Calu3 (cell line): ENCODE data around the gene ZFYVE19. TPM values are rescaled to one million over a fixed set of nuclear protein-coding genes. Genes with fewer than 3 reads are reported as not detected.

Experiments
- BruUV-seq: library from RNA; stranded (reverse); fragments of 400-500 nt; replicated peaks from 2 replicates; lab custom pipeline; 2021; lab: Mats Ljungman, UMichigan
- CTCF ChIA-PET: fragments of 300-600 bp; sonication (Branson Sonifier 250); formaldehyde crosslinking; loops from one replicate; lab custom pipeline; 2022; ENCODE audit warnings: antibody characterized with exemption; lab: Charles Lee
- DNase-seq: peaks from one replicate; pipeline ENCODE4 v3.0.0; 2022
- H3K27ac Mint-ChIP-seq: one replicate; pipeline ENCODE4 v1.8.0; 2022; ENCODE audit warnings: mixed read lengths; ENCODE audit not compliant: unreplicated experiment
- H3K27me3 Mint-ChIP-seq: one replicate; pipeline ENCODE4 v1.8.0; 2022; ENCODE audit warnings: mixed read lengths; ENCODE audit not compliant: unreplicated experiment
- H3K36me3 Mint-ChIP-seq: one replicate; pipeline ENCODE4 v1.8.0; 2022; ENCODE audit warnings: mild to moderate bottlenecking, moderate library complexity, mixed read lengths; ENCODE audit not compliant: insufficient read depth, unreplicated experiment
- H3K4me1 Mint-ChIP-seq: one replicate; pipeline ENCODE4 v1.8.0; 2022; ENCODE audit warnings: mild to moderate bottlenecking, low read depth, mixed read lengths; ENCODE audit not compliant: unreplicated experiment
- H3K4me3 Mint-ChIP-seq: one replicate; pipeline ENCODE4 v1.8.0; 2022; ENCODE audit warnings: mild to moderate bottlenecking, low read depth, moderate library complexity, mixed read lengths; ENCODE audit not compliant: unreplicated experiment
- H3K9me3 Mint-ChIP-seq: one replicate; pipeline ENCODE4 v1.8.0; 2022; ENCODE audit warnings: low read depth, mixed read lengths; ENCODE audit not compliant: unreplicated experiment
- CTCF ChIP-seq: fragments of 200-600 bp; IDR thresholded peaks from one replicate; pipeline ENCODE4 v1.8.0; 2022; ENCODE audit warnings: antibody characterized with exemption; ENCODE audit not compliant: unreplicated experiment
- intact Hi-C: fragments of 100-400 bp; cut with micrococcal nuclease; formaldehyde crosslinking; loops from one replicate; pipeline ENCODE4 v1.10.0; 2022; ENCODE audit not compliant: unreplicated experiment
- total RNA-seq: library from RNA; stranded (reverse); gene quantifications from 2 replicates; pipeline ENCODE4 v1.2.3, GENCODE V29; 2022

The ZFYVE19 gene
- total RNA-seq, 1 experiment from 2014 or later = 13.9 TPM

- no peaks in the 10 kb centered on the region for H3K27me3 Mint-ChIP-seq
- intact Hi-C loops = no loop called here
- H3K4me3 Mint-ChIP-seq = no peak overlapping the region
- no peak overlapping the region for H3K27ac Mint-ChIP-seq
- DNase-seq = no peak
- CTCF ChIA-PET = no interaction called here
- no peaks in the 10 kb centered on the region for H3K9me3 Mint-ChIP-seq
- BruUV-seq = no TSS peak
- no peak for TF ChIP-seq CTCF
- peaks cover 8% of the 10 kb centered on the region for H3K4me1 Mint-ChIP-seq
- H3K36me3 Mint-ChIP-seq = no peaks in the 10 kb centered on the region
These were observed 25.0 kb downstream of the ZFYVE19 start for GRCh38 chr15:40831861-40832260.

DNA sequence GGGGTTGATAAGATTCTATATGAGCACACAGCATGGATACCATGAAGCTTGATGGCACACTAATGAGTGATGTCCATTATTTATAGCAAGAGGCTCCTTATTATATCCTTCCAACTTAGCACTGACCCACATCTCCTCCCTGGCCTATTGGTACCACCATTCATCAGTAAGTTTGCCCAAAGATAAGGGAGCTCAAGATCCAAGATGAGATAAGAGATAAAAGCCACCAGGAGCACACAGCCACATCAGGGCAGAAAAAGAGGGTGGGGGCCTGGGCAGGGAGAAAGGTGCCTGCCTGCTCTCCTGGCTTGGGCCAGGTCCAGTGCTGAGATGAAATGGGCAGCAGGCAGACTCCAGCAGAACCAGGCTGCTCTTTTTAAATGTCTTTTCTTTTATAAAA is 26.0 kb downstream of the ZFYVE19 start:
- Mint-ChIP-seq H3K4me1 (peaks cover 8% of the 10 kb centered on the region), H3K36me3 (no peaks in the 10 kb centered on the region), H3K27ac (no peak overlapping the region), H3K27me3 (no peaks in the 10 kb centered on the region), H3K9me3 (no peaks in the 10 kb centered on the region), H3K4me3 (no peak overlapping the region)
- BruUV-seq = no TSS peak
- intact Hi-C loops = no loop called here
- TF ChIP-seq CTCF = no peak
- CTCF ChIA-PET = interaction anchor here (0.7 kb wide), 1 partner anchor 1720 kb away, joined by 3 read pairs; no protein-coding TSS in a partner anchor
- no peak for DNase-seq

DNA sequence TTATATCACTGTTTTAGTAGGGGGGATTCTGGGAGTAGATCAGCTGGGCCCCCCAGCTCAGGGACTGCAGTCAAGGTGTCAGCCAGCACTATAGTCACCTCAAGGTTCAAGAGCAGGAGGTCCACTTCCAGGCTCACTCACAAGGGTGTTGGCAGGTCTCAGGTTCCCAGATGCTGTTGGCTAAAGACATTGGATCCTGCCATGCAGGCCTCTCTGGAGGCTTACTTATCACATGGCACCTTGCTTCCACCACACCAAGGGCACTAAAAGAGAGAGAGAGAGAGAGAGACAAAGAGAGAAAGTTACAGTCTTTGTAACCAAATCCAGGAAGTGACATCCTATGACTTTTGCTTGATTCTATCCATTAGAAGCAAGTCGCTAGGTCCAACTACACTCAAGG is 29.1 kb downstream of the ZFYVE19 start:
- no peak for DNase-seq
- no peaks in the 10 kb centered on the region for H3K36me3 Mint-ChIP-seq
- no peaks in the 10 kb centered on the region for H3K4me1 Mint-ChIP-seq
- no peak overlapping the region for H3K4me3 Mint-ChIP-seq
- no peak overlapping the region for H3K27ac Mint-ChIP-seq
- TF ChIP-seq CTCF = no peak
- CTCF ChIA-PET = no interaction called here
- intact Hi-C loops = no loop called here
- BruUV-seq = no TSS peak
- H3K27me3 Mint-ChIP-seq = no peaks in the 10 kb centered on the region
- H3K9me3 Mint-ChIP-seq = no peaks in the 10 kb centered on the region

GRCh38 chr15:40838756-40839155 is 31.9 kb downstream of the ZFYVE19 start:
- no peak for TF ChIP-seq CTCF
- peaks cover 5% of the 10 kb centered on the region for H3K36me3 Mint-ChIP-seq
- no peak overlapping the region for H3K27ac Mint-ChIP-seq
- no peaks in the 10 kb centered on the region for H3K9me3 Mint-ChIP-seq
- no peak for DNase-seq
- no peak overlapping the region for H3K4me3 Mint-ChIP-seq
- no TSS peak for BruUV-seq
- H3K27me3 Mint-ChIP-seq = no peaks in the 10 kb centered on the region
- CTCF ChIA-PET = no interaction called here
- intact Hi-C loops = no loop called here
- no peaks in the 10 kb centered on the region for H3K4me1 Mint-ChIP-seq
